PC-9 (cell line): Measurements from ENCODE around the gene TERT.

ENCODE experiments used
- EZH2 ChIP-seq: fragments of 200-600 bp; sonication (generic); IDR thresholded peaks from 2 replicates; pipeline ENCODE4 v1.8.0; 2017; ENCODE audit warnings: antibody characterized with exemption, low read depth
- TF ChIP-seq, protein P1 (sequence below): fragments of 200-600 bp; sonication (generic); conservative IDR thresholded peaks from 2 replicates; pipeline ENCODE4 v1.6.1; 2017; ENCODE audit warnings: mixed run types, antibody characterized with exemption, mild to moderate bottlenecking, moderate library complexity

DNA sequence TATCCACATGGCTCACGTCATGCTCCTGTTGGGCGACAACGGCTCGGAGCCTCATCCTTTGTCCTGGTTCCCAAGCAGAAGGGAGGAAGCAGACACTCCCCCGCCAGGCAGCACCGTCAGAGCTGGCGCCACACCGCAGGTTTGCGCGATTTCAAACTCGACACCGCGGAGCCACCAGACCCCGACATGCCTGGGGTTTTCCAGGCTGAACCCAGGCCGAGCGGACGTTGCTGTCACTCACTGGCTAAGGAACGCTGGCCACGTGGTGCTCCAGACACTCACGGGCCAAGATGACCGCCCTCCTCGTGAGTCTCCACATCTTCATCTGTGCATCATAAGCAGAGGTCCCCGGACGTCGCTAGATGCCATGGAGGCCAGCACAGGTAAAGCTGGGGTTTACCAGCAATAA, 9.0 kb downstream of the TERT start:
- TF ChIP-seq, protein P1, sequence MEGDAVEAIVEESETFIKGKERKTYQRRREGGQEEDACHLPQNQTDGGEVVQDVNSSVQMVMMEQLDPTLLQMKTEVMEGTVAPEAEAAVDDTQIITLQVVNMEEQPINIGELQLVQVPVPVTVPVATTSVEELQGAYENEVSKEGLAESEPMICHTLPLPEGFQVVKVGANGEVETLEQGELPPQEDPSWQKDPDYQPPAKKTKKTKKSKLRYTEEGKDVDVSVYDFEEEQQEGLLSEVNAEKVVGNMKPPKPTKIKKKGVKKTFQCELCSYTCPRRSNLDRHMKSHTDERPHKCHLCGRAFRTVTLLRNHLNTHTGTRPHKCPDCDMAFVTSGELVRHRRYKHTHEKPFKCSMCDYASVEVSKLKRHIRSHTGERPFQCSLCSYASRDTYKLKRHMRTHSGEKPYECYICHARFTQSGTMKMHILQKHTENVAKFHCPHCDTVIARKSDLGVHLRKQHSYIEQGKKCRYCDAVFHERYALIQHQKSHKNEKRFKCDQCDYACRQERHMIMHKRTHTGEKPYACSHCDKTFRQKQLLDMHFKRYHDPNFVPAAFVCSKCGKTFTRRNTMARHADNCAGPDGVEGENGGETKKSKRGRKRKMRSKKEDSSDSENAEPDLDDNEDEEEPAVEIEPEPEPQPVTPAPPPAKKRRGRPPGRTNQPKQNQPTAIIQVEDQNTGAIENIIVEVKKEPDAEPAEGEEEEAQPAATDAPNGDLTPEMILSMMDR: no peak
- TF ChIP-seq EZH2: no peak
